ENCODE measurements around the gene NYNRIN.

The NYNRIN gene

GRCh38 chr14:24395609-24396582 lies 2.9 kb upstream of the NYNRIN start:
- no peak for DNase-seq

GRCh38 chr14:24397639-24398292 lies 1.0 kb upstream of the NYNRIN start:
- DNase-seq = no peak

- no peak for DNase-seq
These were observed 530 bp upstream of the NYNRIN start for GRCh38 chr14:24398293-24398652.

GRCh38 chr14:24399447-24399822 lies 632 bp downstream of the NYNRIN start:
- no peak for DNase-seq

- no peak for DNase-seq
These were observed 1.4 kb downstream of the NYNRIN start for GRCh38 chr14:24399999-24400718.

- DNase-seq = no peak
These were observed 3.3 kb downstream of the NYNRIN start for GRCh38 chr14:24401810-24402702.

- no peak for DNase-seq
These were observed 4.6 kb downstream of the NYNRIN start for GRCh38 chr14:24403294-24403998.

- no peak for DNase-seq
These were observed 6.0 kb downstream of the NYNRIN start for GRCh38 chr14:24404814-24405213.

- DNase-seq = no peak
These were observed 7.6 kb downstream of the NYNRIN start for GRCh38 chr14:24406416-24406815.

- no peak for DNase-seq
These were observed 9.0 kb downstream of the NYNRIN start for GRCh38 chr14:24407608-24408325.

- no peak for DNase-seq
These were observed 10.0 kb downstream of the NYNRIN start for GRCh38 chr14:24408764-24409163.

GRCh38 chr14:24409192-24409591 lies 10.4 kb downstream of the NYNRIN start:
- DNase-seq = no peak

- no peak for DNase-seq
These were observed 11.2 kb downstream of the NYNRIN start for GRCh38 chr14:24409956-24410355.

- DNase-seq = peak in 1 of 2 experiments; percentile 17
These were observed 12.9 kb downstream of the NYNRIN start for GRCh38 chr14:24411443-24412389.

- no peak for DNase-seq
These were observed 15.3 kb downstream of the NYNRIN start for GRCh38 chr14:24414077-24414476.

GRCh38 chr14:24414732-24415420 lies 16.1 kb downstream of the NYNRIN start:
- DNase-seq = no peak

- no peak for DNase-seq
These were observed 16.8 kb downstream of the NYNRIN start for GRCh38 chr14:24415421-24416253.

- DNase-seq = no peak
These were observed 17.6 kb downstream of the NYNRIN start for GRCh38 chr14:24416254-24416931.

Data from SW 1271 (cell line).